Neuronal stem cell (in vitro differentiated cells): ENCODE measurements around the gene OR5I1. TPM values are rescaled to one million over a fixed set of nuclear protein-coding genes. Genes with fewer than 3 reads are reported as not detected.

Experiments
- DNase-seq: peaks from one replicate; pipeline ENCODE4 v3.0.0-alpha.2; 2013; ENCODE audit warnings: low spot score
- H2AFZ ChIP-seq: one replicate; pipeline ENCODE4 v1.6.1; 2013; ENCODE audit warnings: mild to moderate bottlenecking, low read length, inconsistent platforms
- H2AK5ac ChIP-seq: 2 replicates; pipeline ENCODE4 v1.6.1; 2013; ENCODE audit warnings: low read depth, mild to moderate bottlenecking, inconsistent platforms, low read length, moderate library complexity, mixed read lengths
- H2BK120ac ChIP-seq: 2 replicates; pipeline ENCODE4 v1.6.1; 2013; ENCODE audit warnings: low read depth, mild to moderate bottlenecking, inconsistent platforms, low read length, moderate library complexity, mixed read lengths
- H2BK12ac ChIP-seq: one replicate; pipeline ENCODE4 v1.6.1; 2013; ENCODE audit warnings: low read length, inconsistent platforms
- H2BK15ac ChIP-seq: 2 replicates; pipeline ENCODE4 v1.6.1; 2013; ENCODE audit warnings: mild to moderate bottlenecking, low read length, inconsistent platforms, mixed read lengths
- H2BK5ac ChIP-seq: one replicate; pipeline ENCODE4 v1.6.1; 2013; ENCODE audit warnings: inconsistent platforms, mild to moderate bottlenecking, low read length, moderate library complexity
- H3K14ac ChIP-seq: one replicate; pipeline ENCODE4 v1.6.1; 2013; ENCODE audit warnings: low read length, inconsistent platforms
- H3K18ac ChIP-seq: 2 replicates; pipeline ENCODE4 v1.6.1; 2013; ENCODE audit warnings: low read length, inconsistent platforms
- H3K23ac ChIP-seq: 2 replicates; pipeline ENCODE4 v1.6.1; 2013; ENCODE audit warnings: low read depth, mild to moderate bottlenecking, mixed read lengths, low read length, inconsistent platforms; ENCODE audit not compliant: poor library complexity
- H3K27ac ChIP-seq: replicated peaks from 3 replicates; pipeline ENCODE4 v1.5.1; 2013; ENCODE audit warnings: low read length, inconsistent platforms
- H3K27me3 ChIP-seq, 3 experiments: 2 replicates each; pipeline ENCODE4 v1.6.1; 2013; ENCODE audit warnings: low read length in 3 of 3, mild to moderate bottlenecking in 2 of 3, inconsistent platforms in 1 of 3, low read depth in 1 of 3, mixed read lengths in 1 of 3, moderate library complexity in 1 of 3; ENCODE audit not compliant: control insufficient read depth in 3 of 3, insufficient read depth in 3 of 3
- H3K36me3 ChIP-seq, 2 donors: replicated peaks in 1 of 2; 2 replicates each; pipeline ENCODE4 v1.6.1; 2013; ENCODE audit warnings: low read length in 2 of 2; ENCODE audit not compliant: control insufficient read depth in 2 of 2, insufficient read depth in 2 of 2
- H3K4ac ChIP-seq: 2 replicates; pipeline ENCODE4 v1.6.1; 2013; ENCODE audit warnings: inconsistent platforms, mild to moderate bottlenecking, low read length, moderate library complexity
- H3K4me1 ChIP-seq, 2 donors: 1 replicate in 1 of 2; 2 replicates in 1 of 2; pipeline ENCODE4 v1.6.1; 2013; ENCODE audit warnings: low read length in 2 of 2, low read depth in 1 of 2; ENCODE audit not compliant: control insufficient read depth in 2 of 2, insufficient read depth in 1 of 2
- H3K4me2 ChIP-seq: one replicate; pipeline ENCODE4 v1.6.1; 2013; ENCODE audit warnings: mild to moderate bottlenecking, low read length, inconsistent platforms; ENCODE audit not compliant: insufficient read depth, poor library complexity, severe bottlenecking
- H3K4me3 ChIP-seq, 2 donors: 2 replicates each; pipeline ENCODE4 v1.5.1; 2013; ENCODE audit warnings: low read length in 2 of 2, mild to moderate bottlenecking in 2 of 2, inconsistent platforms in 1 of 2, moderate library complexity in 1 of 2
- H3K79me1 ChIP-seq: one replicate; pipeline ENCODE4 v1.6.1; 2013; ENCODE audit warnings: low read depth, mild to moderate bottlenecking, inconsistent platforms, low read length, moderate library complexity
- H3K9ac ChIP-seq: one replicate; pipeline ENCODE4 v1.6.1; 2013; ENCODE audit warnings: mild to moderate bottlenecking, low read depth, low read length, inconsistent platforms; ENCODE audit not compliant: poor library complexity
- H3K9me3 ChIP-seq, 2 donors: replicated peaks in 1 of 2; 2 replicates each; pipeline versions ENCODE3 to v1.6.1; 2013; ENCODE audit warnings: low read length in 2 of 2, mild to moderate bottlenecking in 2 of 2, inconsistent platforms in 1 of 2, low read depth in 1 of 2, mixed read lengths in 1 of 2, moderate library complexity in 1 of 2; ENCODE audit not compliant: control insufficient read depth in 2 of 2, insufficient read depth in 1 of 2
- H4K8ac ChIP-seq: one replicate; pipeline ENCODE4 v1.6.1; 2013; ENCODE audit warnings: low read depth, mild to moderate bottlenecking, inconsistent platforms, low read length, moderate library complexity
- H4K91ac ChIP-seq: one replicate; pipeline ENCODE4 v1.6.1; 2013; ENCODE audit warnings: low read length, low read depth, mild to moderate bottlenecking, inconsistent platforms; ENCODE audit not compliant: poor library complexity
- WGBS, 2 donors: extraction: QIAGEN DNeasy Blood & Tissue Kit; methylation state at CpG; one replicate each; pipeline ENCODE4 v1.1.7; 2013; ENCODE audit warnings: missing lambda C conversion rate in 2 of 2, mixed read lengths in 1 of 2; ENCODE audit not compliant: insufficient read length in 2 of 2, insufficient replicate concordance in 1 of 2; ENCODE audit errors: extremely low coverage in 2 of 2; 5-methylcytosine and 5-hydroxymethylcytosine counted together
- polyA plus RNA-seq, 2 experiments: library from polyadenylated mRNA; stranded (reverse); fragments of 200-250 nt; gene quantifications; one replicate each; pipeline ENCODE4 v1.2.3, GENCODE V29; 2013

OR5I1 gene
- polyA plus RNA-seq (2013, experiment 1 of 2): not detected
- polyA plus RNA-seq (2013, experiment 2 of 2): not detected

DNA sequence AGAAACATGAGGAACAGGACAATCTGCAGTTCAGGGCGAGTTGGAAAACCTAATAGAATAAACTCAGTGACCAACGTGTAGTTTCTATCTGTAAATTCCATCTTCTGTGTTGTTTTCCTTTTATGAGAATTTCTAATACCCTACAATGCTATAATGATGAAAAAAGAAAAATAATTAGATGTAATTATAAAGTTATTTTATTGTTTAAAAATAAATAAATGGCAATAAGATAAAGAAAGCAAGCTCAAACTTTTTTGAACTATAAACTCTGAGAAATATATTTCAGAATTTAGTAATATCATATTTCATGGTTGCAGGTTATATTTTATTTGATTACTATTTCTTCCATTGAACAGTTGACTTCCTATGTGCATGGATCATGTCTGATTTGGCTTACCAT lies at the start of gene OR5I1:
Gene OR5I1, minus strand, starts transcription at position 101 of the 400 bp plus-strand sequence. Its CDS starts 0 bp downstream, at position 101.
- no peak for DNase-seq
- H3K9ac ChIP-seq: no peak within 1 kb of the TSS
- H3K23ac ChIP-seq: no peak within 1 kb of the TSS
- H3K79me1 ChIP-seq: no peaks in the 10 kb centered on the region
- H3K27me3 ChIP-seq: no peaks in the 10 kb centered on the region
- no peaks in the 10 kb centered on the region for H3K4me1 ChIP-seq
- no peak within 1 kb of the TSS for H2BK15ac ChIP-seq
- H3K18ac ChIP-seq: no peak within 1 kb of the TSS
- no peak within 1 kb of the TSS for H2AFZ ChIP-seq
- H2BK12ac ChIP-seq: no peak within 1 kb of the TSS
- no CpG with 5 or more reads among the region's 2 CpGs for WGBS, 2 donors
- no peak within 1 kb of the TSS for H2BK5ac ChIP-seq
- no peak within 1 kb of the TSS for H2BK120ac ChIP-seq
- H3K4me2 ChIP-seq: no peak within 1 kb of the TSS
- no peaks in the 10 kb centered on the region for H3K9me3 ChIP-seq
- H2AK5ac ChIP-seq: no peak within 1 kb of the TSS
- H3K4ac ChIP-seq: no peak within 1 kb of the TSS
- H4K91ac ChIP-seq: no peak within 1 kb of the TSS
- no peak within 1 kb of the TSS for H3K27ac ChIP-seq
- H3K4me3 ChIP-seq: no peak within 1 kb of the TSS
- H4K8ac ChIP-seq: no peak within 1 kb of the TSS
- no peak within 1 kb of the TSS for H3K14ac ChIP-seq
- H3K36me3 ChIP-seq: no peaks in the 10 kb centered on the region

GRCh38 chr11:55970935-55971334 lies 34.7 kb upstream of the OR5I1 start:
- no peak overlapping the region for H3K9ac ChIP-seq
- H3K14ac ChIP-seq: no peak overlapping the region
- H2BK120ac ChIP-seq: no peak overlapping the region
- H2BK5ac ChIP-seq: no peak overlapping the region
- H3K4me3 ChIP-seq: no peak overlapping the region
- no peak for DNase-seq
- H4K91ac ChIP-seq: no peak overlapping the region
- no peaks in the 10 kb centered on the region for H3K36me3 ChIP-seq
- no peak overlapping the region for H2AK5ac ChIP-seq
- no peaks in the 10 kb centered on the region for H3K79me1 ChIP-seq
- no peak overlapping the region for H3K18ac ChIP-seq
- no peak overlapping the region for H3K4me2 ChIP-seq
- H3K9me3 ChIP-seq: peaks cover 0 to 1% of the 10 kb centered on the region in 2 donors
- no peaks in the 10 kb centered on the region for H3K4me1 ChIP-seq
- H3K4ac ChIP-seq: no peak overlapping the region
- no peak overlapping the region for H2BK15ac ChIP-seq
- H3K27ac ChIP-seq: no peak overlapping the region
- no peak overlapping the region for H3K23ac ChIP-seq
- no peak overlapping the region for H2AFZ ChIP-seq
- H3K27me3 ChIP-seq: no peaks in the 10 kb centered on the region
- no CpG with 5 or more reads among the region's 3 CpGs for WGBS, 2 donors
- H2BK12ac ChIP-seq: no peak overlapping the region
- no peak overlapping the region for H4K8ac ChIP-seq

GRCh38 chr11:55969845-55970244 lies 33.6 kb upstream of the OR5I1 start, which contains the start of gene OR10AG1:
Gene OR10AG1 (minus strand): TSS chr11:55969945. CDS start chr11:55969907, 38 bp downstream.
- Histone ChIP-seq H3K4ac (no peak within 1 kb of the TSS), H3K4me1 (no peaks in the 10 kb centered on the region), H2BK5ac (no peak within 1 kb of the TSS), H2AFZ (no peak within 1 kb of the TSS), H3K23ac (no peak within 1 kb of the TSS), H3K14ac (no peak within 1 kb of the TSS), H4K91ac (no peak within 1 kb of the TSS), H2BK120ac (no peak within 1 kb of the TSS), H3K9me3 (peaks cover 0 to 1% of the 10 kb centered on the region in 2 donors), H3K4me2 (no peak within 1 kb of the TSS), H3K9ac (no peak within 1 kb of the TSS), H3K36me3 (no peaks in the 10 kb centered on the region), H2AK5ac (no peak within 1 kb of the TSS), H3K27me3 (no peaks in the 10 kb centered on the region), H3K27ac (no peak within 1 kb of the TSS), H4K8ac (no peak within 1 kb of the TSS), H3K4me3 (no peak within 1 kb of the TSS), H2BK12ac (no peak within 1 kb of the TSS), H3K18ac (no peak within 1 kb of the TSS), H2BK15ac (no peak within 1 kb of the TSS), H3K79me1 (no peaks in the 10 kb centered on the region)
- no peak for DNase-seq
- WGBS, 2 donors: no CpG with 5 or more reads among the region's 2 CpGs

GRCh38 chr11:55967914-55968313 lies 31.7 kb upstream of the OR5I1 start:
- H3K79me1 ChIP-seq: no peaks in the 10 kb centered on the region
- no CpG with 5 or more reads among the region's 5 CpGs for WGBS, 2 donors
- no peak overlapping the region for H2BK15ac ChIP-seq
- no peak overlapping the region for H4K91ac ChIP-seq
- no peak overlapping the region for H3K14ac ChIP-seq
- no peak overlapping the region for H3K4me3 ChIP-seq
- no peaks in the 10 kb centered on the region for H3K27me3 ChIP-seq
- H3K4me1 ChIP-seq: no peaks in the 10 kb centered on the region
- no peak overlapping the region for H3K18ac ChIP-seq
- no peak overlapping the region for H4K8ac ChIP-seq
- no peak overlapping the region for H2AFZ ChIP-seq
- no peak overlapping the region for H2AK5ac ChIP-seq
- no peak overlapping the region for H3K27ac ChIP-seq
- peaks cover 0 to 1% of the 10 kb centered on the region in 2 donors for H3K9me3 ChIP-seq
- H3K36me3 ChIP-seq: no peaks in the 10 kb centered on the region
- H3K4me2 ChIP-seq: no peak overlapping the region
- H3K9ac ChIP-seq: no peak overlapping the region
- no peak overlapping the region for H3K4ac ChIP-seq
- H2BK120ac ChIP-seq: no peak overlapping the region
- DNase-seq: no peak
- H3K23ac ChIP-seq: no peak overlapping the region
- no peak overlapping the region for H2BK12ac ChIP-seq
- no peak overlapping the region for H2BK5ac ChIP-seq
